ENCODE results near the gene TCF7. TPM values are rescaled to one million over a fixed set of nuclear protein-coding genes. Genes with fewer than 3 reads are reported as not detected.

TCF7 gene
- total RNA-seq, 2 experiments from 2014 or later: 0.97 to 1.1 TPM

GRCh38 chr5:134110382-134110781, 4.1 kb upstream of the TCF7 start:
- no peaks in the 10 kb centered on the region for H4K20me1 ChIP-seq (ENCODE audit: insufficient read depth, low read length)
- CTCF ChIA-PET (ENCODE audit: unreplicated experiment): no interaction called here
- H2AFZ ChIP-seq (ENCODE audit: low read length): no peak overlapping the region
- H3K4me2 ChIP-seq (ENCODE audit: low read length): no peak overlapping the region
- BruUV-seq (replicated peaks): no TSS peak
- POLR2A ChIA-PET: interaction anchor here (0.8 to 1.1 kb wide), 2 partner anchors 46 to 51 kb away, joined by 3 read pairs; no protein-coding TSS in a partner anchor
- H3K27ac ChIP-seq (ENCODE audit: low read depth, low read length, poor library complexity, severe bottlenecking): no peak overlapping the region
- H3K36me3 ChIP-seq (ENCODE audit: insufficient read depth, low read length): no peaks in the 10 kb centered on the region
- intact Hi-C loops (cut with micrococcal nuclease; ENCODE audit: unreplicated experiment): no loop called here
- H3K9me3 ChIP-seq (ENCODE audit: low read length): no peaks in the 10 kb centered on the region
- TF ChIP-seq EZH2phosphoT487 (IDR thresholded peaks at IDR 0.05; ENCODE audit: borderline replicate concordance, low read depth, low read length) (no peak), CTCF (conservative IDR thresholded peaks at IDR 0.05; ENCODE audit: low read length) (no peak)
- DNase-seq (ENCODE audit: low spot score): no peak
- H3K4me3 ChIP-seq (ENCODE audit: low read depth, low read length, poor library complexity, severe bottlenecking): no peak overlapping the region
- no peaks in the 10 kb centered on the region for H3K9me2 ChIP-seq (ENCODE audit: insufficient read depth, low read length)
- H3K4me1 ChIP-seq (ENCODE audit: insufficient read depth, low read length, poor library complexity, severe bottlenecking): peaks cover 11% of the 10 kb centered on the region
- H3K79me2 ChIP-seq (ENCODE audit: insufficient read depth, low read depth, low read length): no peaks in the 10 kb centered on the region

GRCh38 chr5:134111741-134112647, 2.5 kb upstream of the TCF7 start:
- POLR2A ChIA-PET: interaction anchor here (0.5 to 1.0 kb wide), 3 partner anchors 11 to 1091 kb away, joined by 3 to 4 read pairs (median 3); no protein-coding TSS in a partner anchor
- BruUV-seq (replicated peaks): no TSS peak
- Histone ChIP-seq H2AFZ (ENCODE audit: low read length) (no peak overlapping the region), H4K20me1 (ENCODE audit: insufficient read depth, low read length) (no peaks in the 10 kb centered on the region), H3K9me2 (ENCODE audit: insufficient read depth, low read length) (no peaks in the 10 kb centered on the region), H3K4me1 (ENCODE audit: insufficient read depth, low read length, poor library complexity, severe bottlenecking) (peaks cover 13% of the 10 kb centered on the region), H3K27ac (ENCODE audit: low read depth, low read length, poor library complexity, severe bottlenecking) (no peak overlapping the region), H3K4me3 (ENCODE audit: low read depth, low read length, poor library complexity, severe bottlenecking) (no peak overlapping the region), H3K36me3 (ENCODE audit: insufficient read depth, low read length) (no peaks in the 10 kb centered on the region), H3K79me2 (ENCODE audit: insufficient read depth, low read depth, low read length) (no peaks in the 10 kb centered on the region), H3K9me3 (ENCODE audit: low read length) (no peaks in the 10 kb centered on the region), H3K4me2 (ENCODE audit: low read length) (no peak overlapping the region)
- CTCF ChIA-PET (ENCODE audit: unreplicated experiment): interaction anchor here (0.8 kb wide), 1 partner anchor 28 kb away, joined by 3 read pairs; no protein-coding TSS in a partner anchor
- no peak for DNase-seq (ENCODE audit: low spot score)
- intact Hi-C loops (cut with micrococcal nuclease; ENCODE audit: unreplicated experiment): no loop called here
- TF ChIP-seq CTCF (conservative IDR thresholded peaks at IDR 0.05; ENCODE audit: low read length) (no peak), EZH2phosphoT487 (IDR thresholded peaks at IDR 0.05; ENCODE audit: borderline replicate concordance, low read depth, low read length) (no peak)

Measured in OCI-LY7 (cell line).